Stimulated activated CD4-positive, alpha-beta T cell treated with anti-CD3 and anti-CD28 coated beads, Interleukin-2, amount 100 ng/mL, for 4 hours (primary cell): Measurements from ENCODE around the gene ARHGAP11A.

Experiments
- DNase-seq: peaks from one replicate; pipeline ENCODE4 v3.0.0-alpha.2; 2020; ENCODE audit warnings: low read depth

Gene ARHGAP11A

GRCh38 chr15:32688151-32688639, 72.9 kb downstream of the ARHGAP11A start:
- no peak for DNase-seq
